ENCODE data around the gene ZFYVE1.

ZFYVE1 gene

GRCh38 chr14:72921396-72921795 is 105.5 kb downstream of the ZFYVE1 start:
- no peak for DNase-seq (ENCODE audit: low read depth)

GRCh38 chr14:72920008-72920407 is 106.9 kb downstream of the ZFYVE1 start:
- no peak for DNase-seq (ENCODE audit: low read depth)
